GM21390 (cell line): ENCODE measurements around the gene TRPV6.

Experiments used
- ATAC-seq: cut with Tn5 transposase; IDR thresholded peaks from one replicate; pipeline ENCODE4 v1.9.1; 2021; ENCODE audit not compliant: unreplicated experiment

TRPV6 gene

DNA sequence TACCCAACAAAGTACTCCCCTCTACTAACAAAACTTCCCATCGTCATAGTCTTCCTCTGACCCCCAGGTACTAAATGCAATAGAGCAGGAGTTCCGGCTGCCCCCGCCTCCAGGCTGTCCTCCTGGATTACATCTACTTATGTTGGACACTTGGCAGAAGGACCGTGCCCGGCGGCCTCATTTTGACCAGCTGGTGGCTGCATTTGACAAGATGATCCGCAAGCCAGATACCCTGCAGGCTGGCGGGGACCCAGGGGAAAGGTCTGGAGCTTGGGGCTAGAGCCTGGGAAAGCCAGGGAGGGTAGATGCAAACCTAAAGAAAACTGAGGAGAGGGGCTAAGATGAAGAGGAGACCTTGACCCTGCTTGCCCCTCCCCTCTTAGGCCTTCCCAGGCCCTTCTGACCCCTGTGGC lies 15.4 kb downstream of the TRPV6 start:
- no peak for ATAC-seq

DNA sequence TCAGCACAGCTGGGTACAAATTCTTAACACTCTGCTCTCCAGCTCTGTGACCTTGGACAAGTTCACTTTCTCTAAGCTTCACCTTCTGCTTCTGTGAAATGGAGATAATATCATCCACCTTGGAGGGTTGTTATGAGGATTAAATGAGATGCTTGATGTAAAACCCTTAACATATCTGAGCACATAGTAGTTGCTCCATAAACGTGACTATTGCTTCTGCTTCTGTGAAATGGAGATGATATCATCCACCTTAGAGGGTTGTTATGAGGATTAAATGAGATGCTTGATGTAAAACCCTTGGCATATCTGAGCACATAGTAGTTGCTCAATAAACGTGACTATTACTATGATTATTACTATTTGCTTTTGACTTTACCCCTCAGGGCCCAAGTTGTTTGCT lies 16.1 kb downstream of the TRPV6 start:
- ATAC-seq = no peak

GRCh38 chr7:142868986-142869415 lies 16.5 kb downstream of the TRPV6 start:
- ATAC-seq = no peak

- no peak for ATAC-seq
Observed at GRCh38 chr7:142868188-142868985, 17.2 kb downstream of the TRPV6 start.

DNA sequence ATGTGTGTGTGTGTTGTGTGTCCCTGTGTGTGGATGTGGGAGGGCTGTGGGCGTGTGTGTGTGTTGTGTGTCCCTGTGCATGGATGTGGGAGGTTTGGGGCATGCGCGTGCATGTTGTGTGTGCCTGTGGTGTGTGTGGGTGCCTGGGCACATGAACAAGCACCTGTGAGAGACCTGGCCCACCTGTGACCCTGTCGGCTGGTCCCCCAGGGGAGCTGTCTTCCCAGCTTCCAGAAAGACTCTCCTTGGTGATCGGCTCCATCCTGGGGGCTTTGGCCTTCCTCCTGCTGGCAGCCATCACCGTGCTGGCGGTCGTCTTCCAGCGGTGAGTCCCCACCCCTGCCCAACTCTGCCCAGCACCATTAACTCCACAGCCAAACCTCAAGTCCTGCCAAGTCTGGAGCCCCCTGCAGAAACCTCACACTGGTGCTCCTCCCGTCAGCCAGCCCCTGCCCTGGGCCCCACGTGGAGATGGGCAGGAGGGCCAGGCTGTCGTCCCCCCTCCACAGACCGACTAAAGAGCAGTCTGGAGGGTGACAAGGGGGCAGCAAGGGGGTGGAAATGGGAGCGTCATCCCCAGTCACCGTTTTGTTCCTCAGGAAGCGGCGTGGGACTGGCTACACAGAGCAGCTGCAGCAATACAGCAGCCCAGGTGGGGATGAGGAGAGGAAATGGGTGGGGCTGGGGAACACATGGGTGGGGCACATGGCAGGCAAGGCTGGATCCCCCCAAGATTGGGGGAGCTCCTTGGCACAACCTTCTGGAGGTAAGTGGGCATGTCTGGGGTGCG lies 18.0 kb downstream of the TRPV6 start:
- no peak for ATAC-seq

DNA sequence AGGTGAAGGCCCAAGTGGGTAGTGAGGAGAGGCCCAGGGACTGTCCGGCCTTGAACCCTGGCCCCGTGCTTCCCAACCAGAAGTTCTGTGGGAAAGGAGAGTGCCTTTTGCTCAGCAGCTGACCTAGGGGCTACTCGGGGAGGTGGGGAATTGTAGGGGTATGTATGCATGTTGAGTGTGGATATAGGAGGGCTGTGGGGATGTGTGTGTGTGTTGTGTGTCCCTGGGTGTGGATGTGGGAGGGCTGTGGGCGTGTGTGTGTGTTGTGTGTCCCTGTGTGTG lies 18.5 kb downstream of the TRPV6 start:
- ATAC-seq = no peak

DNA sequence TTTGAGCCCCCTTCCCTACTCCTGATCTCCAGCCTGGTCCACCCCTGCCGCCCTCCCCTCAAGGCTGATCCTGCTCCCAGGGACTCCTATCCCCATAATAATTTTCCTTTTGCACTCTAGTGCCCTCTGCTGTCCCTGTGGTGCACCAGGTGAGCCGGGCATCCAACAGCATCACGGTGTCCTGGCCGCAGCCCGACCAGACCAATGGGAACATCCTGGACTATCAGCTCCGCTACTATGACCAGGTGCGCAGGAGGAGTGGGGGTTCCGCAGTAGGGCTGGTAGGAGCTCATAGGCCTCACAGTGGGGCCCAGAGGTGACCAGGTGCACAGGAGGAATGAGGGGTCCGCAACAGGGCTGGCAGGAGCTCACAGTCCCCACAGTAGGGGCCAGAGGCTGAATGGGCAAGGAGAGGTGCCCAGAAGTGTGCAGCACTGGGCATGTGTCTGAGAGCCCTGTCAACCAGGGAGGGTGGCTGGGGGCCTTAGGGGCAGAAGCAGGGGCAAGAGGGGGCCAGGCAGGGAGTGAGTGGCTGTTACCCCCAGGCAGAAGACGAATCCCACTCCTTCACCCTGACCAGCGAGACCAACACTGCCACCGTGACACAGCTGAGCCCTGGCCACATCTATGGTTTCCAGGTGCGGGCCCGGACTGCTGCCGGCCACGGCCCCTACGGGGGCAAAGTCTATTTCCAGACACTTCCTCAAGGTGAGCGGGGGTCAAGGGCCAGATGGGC lies 19.0 kb downstream of the TRPV6 start:
- ATAC-seq = no peak

GRCh38 chr7:142865766-142866165 lies 19.8 kb downstream of the TRPV6 start:
- no peak for ATAC-seq

DNA sequence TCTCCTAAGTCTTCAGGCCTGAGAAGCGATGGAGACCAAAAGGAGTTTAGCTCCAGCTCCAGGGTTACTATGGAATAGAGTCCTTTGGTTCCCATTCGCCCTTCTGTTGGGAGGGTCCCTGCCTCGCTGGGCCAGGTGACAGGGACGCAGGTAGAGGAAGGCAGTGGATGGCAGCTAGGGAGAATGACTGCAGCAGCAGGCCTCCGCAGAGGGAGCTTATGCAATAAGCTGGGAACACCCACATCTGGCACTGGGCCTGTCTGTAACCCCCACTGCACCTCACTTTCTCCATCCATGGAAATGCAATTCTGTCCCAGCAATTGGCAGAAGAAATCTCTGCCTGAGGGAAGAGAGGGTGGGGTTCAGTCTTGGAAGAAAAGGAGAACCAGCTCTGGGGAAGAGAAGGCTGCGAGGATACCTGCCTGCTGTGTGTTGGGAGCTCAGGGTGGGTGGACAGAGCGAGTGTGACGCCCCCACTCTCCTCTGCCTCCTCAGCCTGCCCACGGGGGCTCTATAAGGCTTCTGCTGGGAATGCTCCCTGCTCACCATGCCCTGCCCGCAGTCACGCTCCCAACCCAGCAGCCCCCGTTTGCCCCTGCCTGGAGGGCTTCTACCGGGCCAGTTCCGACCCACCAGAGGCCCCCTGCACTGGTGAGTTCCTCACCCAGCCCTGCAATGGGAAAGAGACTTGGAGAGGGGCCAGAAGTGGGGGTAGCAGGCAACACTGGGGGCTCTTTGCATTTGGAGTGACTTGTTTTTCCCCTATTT lies 20.4 kb downstream of the TRPV6 start:
- no peak for ATAC-seq

DNA sequence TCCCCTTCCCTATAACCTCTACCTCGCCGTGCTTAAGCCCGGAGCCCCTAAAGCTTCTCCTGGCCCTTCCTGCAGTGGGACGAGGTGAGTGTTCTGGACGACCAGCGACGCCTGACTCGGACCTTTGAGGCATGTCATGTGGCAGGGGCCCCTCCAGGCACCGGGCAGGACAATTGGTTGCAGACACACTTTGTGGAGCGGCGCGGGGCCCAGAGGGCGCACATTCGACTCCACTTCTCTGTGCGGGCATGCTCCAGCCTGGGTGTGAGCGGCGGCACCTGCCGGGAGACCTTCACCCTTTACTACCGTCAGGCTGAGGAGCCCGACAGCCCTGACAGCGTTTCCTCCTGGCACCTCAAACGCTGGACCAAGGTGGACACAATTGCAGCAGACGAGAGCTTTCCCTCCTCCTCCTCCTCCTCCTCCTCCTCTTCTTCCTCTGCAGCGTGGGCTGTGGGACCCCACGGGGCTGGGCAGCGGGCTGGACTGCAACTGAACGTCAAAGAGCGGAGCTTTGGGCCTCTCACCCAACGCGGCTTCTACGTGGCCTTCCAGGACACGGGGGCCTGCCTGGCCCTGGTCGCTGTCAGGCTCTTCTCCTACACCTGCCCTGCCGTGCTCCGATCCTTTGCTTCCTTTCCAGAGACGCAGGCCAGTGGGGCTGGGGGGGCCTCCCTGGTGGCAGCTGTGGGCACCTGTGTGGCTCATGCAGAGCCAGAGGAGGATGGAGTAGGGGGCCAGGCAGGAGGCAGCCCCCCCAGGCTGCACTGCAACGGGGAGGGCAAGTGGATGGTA lies 21.5 kb downstream of the TRPV6 start:
- ATAC-seq = no peak

- ATAC-seq = no peak
Observed at GRCh38 chr7:142862786-142863400, 22.7 kb downstream of the TRPV6 start.

DNA sequence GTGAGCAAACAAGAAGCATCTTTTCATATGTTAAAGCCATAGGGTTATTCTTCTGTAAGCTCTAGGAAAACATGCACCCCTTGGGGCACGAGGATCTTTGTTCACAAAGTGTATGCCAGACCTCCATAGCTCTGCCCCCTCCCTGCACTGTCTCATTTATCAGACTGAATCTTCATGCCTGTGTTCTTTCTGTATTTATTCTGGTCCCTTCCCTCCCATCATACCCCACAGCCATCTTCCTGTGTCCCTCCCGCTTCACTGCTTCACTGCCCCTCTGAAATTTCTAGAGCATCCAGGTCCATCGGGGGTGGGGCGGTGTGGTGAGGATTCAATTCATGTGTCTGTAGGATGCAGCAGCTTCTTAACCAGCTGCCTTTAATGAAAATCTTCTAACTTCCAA lies 23.2 kb downstream of the TRPV6 start:
- ATAC-seq = no peak

DNA sequence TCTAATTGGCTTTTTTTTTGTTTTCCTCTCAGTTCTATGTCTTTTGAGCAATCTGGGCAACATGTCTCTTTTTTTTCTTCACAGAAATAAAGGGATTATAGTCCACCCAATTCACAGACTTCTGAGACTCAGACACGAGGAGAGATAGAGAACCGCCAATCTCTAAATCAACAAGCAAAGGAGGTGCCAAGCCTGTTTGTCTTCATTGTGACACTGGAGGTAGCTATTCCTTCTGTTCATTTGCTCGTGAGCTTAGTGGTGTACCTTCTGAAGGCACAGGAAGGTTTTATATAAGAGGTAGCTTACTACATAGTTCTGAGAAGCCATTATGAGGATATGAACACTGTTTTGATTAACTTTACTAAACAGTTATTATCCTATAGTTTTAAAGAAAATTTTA lies 24.6 kb downstream of the TRPV6 start:
- ATAC-seq = no peak

- no peak for ATAC-seq
Observed at GRCh38 chr7:142859829-142860228, 25.7 kb downstream of the TRPV6 start.

GRCh38 chr7:142859411-142859810 lies 26.1 kb downstream of the TRPV6 start:
- ATAC-seq = no peak

GRCh38 chr7:142857625-142858024 lies 27.9 kb downstream of the TRPV6 start:
- no peak for ATAC-seq

GRCh38 chr7:142856565-142857245 lies 28.8 kb downstream of the TRPV6 start:
- no peak for ATAC-seq

DNA sequence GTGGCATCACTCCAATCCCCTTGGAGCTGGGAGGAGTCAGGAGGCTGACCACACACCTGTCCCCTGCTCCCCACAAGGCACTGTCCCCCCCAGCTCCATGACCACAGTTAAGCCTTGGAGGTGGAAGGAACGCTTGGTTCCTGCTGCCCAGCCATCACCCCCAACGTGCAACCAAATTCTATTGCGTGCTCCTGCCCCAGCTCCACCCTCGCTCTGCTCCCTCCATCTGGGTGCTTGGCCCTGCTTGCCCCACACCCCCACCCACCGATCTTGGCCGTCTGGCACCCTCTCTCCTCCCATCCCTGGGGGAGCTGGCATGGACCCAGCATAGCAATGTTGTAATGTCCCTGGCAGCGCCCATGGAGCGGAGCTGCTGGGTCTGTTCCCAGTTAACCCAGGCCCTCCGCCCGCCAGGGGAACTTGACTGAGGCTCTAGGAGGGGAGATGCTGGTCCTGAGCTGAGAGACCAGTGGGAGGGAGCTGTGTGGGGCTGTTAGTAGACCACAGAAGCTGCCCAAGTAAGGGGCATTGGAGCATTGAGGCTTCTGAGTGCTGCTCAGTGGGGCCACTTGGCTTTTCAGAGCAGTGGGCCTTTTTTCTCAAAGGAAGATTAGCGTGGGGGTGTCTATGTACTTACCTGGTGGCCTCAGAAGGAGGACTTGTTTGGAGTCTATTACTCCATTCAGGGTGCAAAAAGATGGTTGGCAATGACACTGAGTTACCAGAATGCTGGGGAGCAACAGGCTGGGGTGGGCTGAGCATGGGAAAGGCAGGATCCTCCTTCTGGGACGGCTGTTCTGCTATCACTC lies 29.6 kb downstream of the TRPV6 start:
- ATAC-seq = no peak
